Naive thymus-derived CD8-positive, alpha-beta T cell (primary cell): ENCODE data around the gene PAQR7. TPM values are rescaled to one million over a fixed set of nuclear protein-coding genes. Genes with fewer than 3 reads are reported as not detected.

ENCODE experiments used
- ATAC-seq, 2 donors: fragments of 150-1000 bp; cut with Tn5 transposase in 1 of 2; sonication (Bioruptor Pico), chemical (Tn5 transposase) in 1 of 2; 1 replicate in 1 of 2; 2 replicates in 1 of 2; pipeline ENCODE4 v1.10.0; 2021; ENCODE audit warnings: mild to moderate bottlenecking in 2 of 2, moderate library complexity in 2 of 2
- POLR2A ChIA-PET: fragments of 350-600 bp; sonication (Branson Sonifier 250); formaldehyde crosslinking; loops from one replicate; lab custom pipeline; 2021; ENCODE audit warnings: antibody characterized with exemption; lab: Charles Lee
- DNase-seq, 10 donors: peaks; one replicate each; pipeline versions ENCODE4 v3.0.0 to v3.0.0-alpha.2; 2020 to 2022
- H3K27ac Mint-ChIP-seq, 10 donors: one replicate each; pipeline ENCODE4 v1.8.0; 2020 to 2022; ENCODE audit warnings: mild to moderate bottlenecking in 10 of 10, mixed read lengths in 10 of 10, moderate library complexity in 4 of 10, inconsistent platforms in 1 of 10
- H3K27me3 Mint-ChIP-seq, 5 donors: one replicate each; pipeline ENCODE4 v1.8.0; 2021 to 2022; ENCODE audit warnings: mixed read lengths in 5 of 5
- H3K36me3 Mint-ChIP-seq, 3 donors: one replicate each; pipeline ENCODE4 v1.8.0; 2020 to 2022; ENCODE audit warnings: mixed read lengths in 3 of 3, mild to moderate bottlenecking in 2 of 3, inconsistent platforms in 1 of 3
- H3K4me1 Mint-ChIP-seq, 4 donors: one replicate each; pipeline ENCODE4 v1.8.0; 2021 to 2022; ENCODE audit warnings: mixed read lengths in 4 of 4
- H3K4me3 Mint-ChIP-seq, 10 donors: one replicate each; pipeline ENCODE4 v1.8.0; 2020 to 2022; ENCODE audit warnings: mild to moderate bottlenecking in 10 of 10, mixed read lengths in 10 of 10, moderate library complexity in 6 of 10, inconsistent platforms in 1 of 10
- H3K9me3 Mint-ChIP-seq, 9 donors: one replicate each; pipeline ENCODE4 v1.8.0; 2020 to 2022; ENCODE audit warnings: mixed read lengths in 9 of 9, mild to moderate bottlenecking in 3 of 9, inconsistent platforms in 1 of 9, moderate library complexity in 1 of 9
- polyA plus RNA-seq, 3 donors: library from polyadenylated mRNA; unstranded; fragments of 300-500 nt; fragmentation: Illumina TruSeq; gene quantifications; one replicate each; pipeline ENCODE4 v1.2.3, GENCODE V29; 2021
- total RNA-seq, 8 experiments: library from RNA in 2 of 8; stranded (reverse) in 2 of 8; gene quantifications; one replicate each; pipeline ENCODE4 v1.2.3 and lab custom pipeline; 2021 to 2026

Gene PAQR7
- total and polyA plus RNA-seq, 5 experiments from 2014 or later: 0.08 to 6.5 (median 0.32) TPM

DNA sequence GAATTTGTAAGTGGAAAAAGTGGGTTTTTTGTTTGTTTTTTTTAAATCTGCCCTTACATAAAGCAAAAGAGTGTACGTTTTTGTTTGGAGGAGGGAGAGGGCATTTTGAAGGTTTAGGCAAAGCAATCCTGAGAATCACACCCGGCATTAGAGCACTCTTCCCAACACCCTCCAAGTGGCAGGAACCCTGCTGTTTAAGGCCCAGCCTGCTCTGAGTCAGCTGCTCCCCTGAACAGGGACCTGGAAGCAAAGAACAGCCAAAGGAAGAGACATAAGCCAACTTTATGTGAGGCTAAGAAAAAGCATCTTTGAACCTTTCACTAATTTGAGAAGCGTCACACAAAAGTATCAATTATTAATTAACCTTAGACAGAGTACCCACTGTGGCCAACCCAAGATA lies 38.8 kb downstream of the PAQR7 start:
- no peak for DNase-seq
- H3K4me3 Mint-ChIP-seq: no peak overlapping the region
- H3K27ac Mint-ChIP-seq: no peak overlapping the region
- H3K27me3 Mint-ChIP-seq: no peaks in the 10 kb centered on the region
- peaks cover 3 to 39% (median 22%) of the 10 kb centered on the region in 3 donors for H3K36me3 Mint-ChIP-seq
- peaks cover 0 to 12% (median 6%) of the 10 kb centered on the region in 9 donors for H3K9me3 Mint-ChIP-seq
- H3K4me1 Mint-ChIP-seq: peaks cover 1 to 11% (median 5%) of the 10 kb centered on the region in 4 donors
- POLR2A ChIA-PET: interaction anchor here (0.7 kb wide), 1 partner anchor 301 kb away, joined by 3 read pairs; no protein-coding TSS in a partner anchor
- no peak for ATAC-seq

DNA sequence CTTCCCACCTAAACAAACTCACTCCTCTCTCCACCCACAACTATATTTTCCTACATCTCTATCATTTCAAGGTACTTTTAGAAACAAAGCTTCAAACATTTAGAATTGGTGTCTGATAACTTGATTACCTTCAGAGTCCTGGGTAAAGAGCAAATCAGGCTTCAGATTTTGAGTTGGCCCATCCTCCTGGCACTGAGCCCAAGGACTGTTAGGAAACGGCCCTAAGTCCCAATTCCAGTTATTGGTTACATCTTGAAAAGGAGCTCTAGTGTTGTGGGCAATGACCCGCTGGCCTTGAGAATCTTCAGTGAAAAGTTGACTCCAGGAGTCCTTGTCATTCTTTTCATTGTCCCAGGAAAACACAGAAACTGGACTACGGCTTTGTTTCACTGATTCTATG lies 40.6 kb downstream of the PAQR7 start:
- H3K4me3 Mint-ChIP-seq: no peak overlapping the region
- no peak overlapping the region for H3K27ac Mint-ChIP-seq
- DNase-seq (no peak), ATAC-seq (no peak)
- no peaks in the 10 kb centered on the region for H3K27me3 Mint-ChIP-seq
- H3K36me3 Mint-ChIP-seq: peaks cover 0 to 57% (median 29%) of the 10 kb centered on the region in 3 donors
- H3K9me3 Mint-ChIP-seq: peaks cover 0 to 9% (median under 1%) of the 10 kb centered on the region in 9 donors
- POLR2A ChIA-PET: interaction anchor here (0.5 to 0.6 kb wide), 2 partner anchors 415 to 1520 kb away, joined by 3 read pairs; no protein-coding TSS in a partner anchor
- H3K4me1 Mint-ChIP-seq: peaks cover 6 to 18% (median 9%) of the 10 kb centered on the region in 4 donors

DNA sequence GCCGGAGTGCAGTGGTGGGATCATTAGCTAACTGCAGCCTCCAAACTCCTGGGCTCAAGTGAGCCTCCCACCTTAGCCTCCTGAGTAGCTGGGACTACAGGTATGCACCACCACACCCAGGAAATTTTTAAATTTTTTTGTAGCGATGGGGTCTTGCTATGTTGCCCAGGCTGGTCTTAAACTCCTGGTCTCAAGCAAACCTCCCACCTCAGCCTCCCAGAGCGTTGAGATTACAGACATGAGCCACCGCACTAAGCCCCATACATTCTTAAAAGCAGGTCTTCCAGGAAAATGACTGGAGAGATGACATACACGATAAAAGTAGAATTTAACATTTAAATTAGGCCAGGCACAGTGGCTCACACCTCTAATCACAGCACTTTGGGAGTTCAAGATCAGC lies 42.4 kb downstream of the PAQR7 start:
- POLR2A ChIA-PET: no interaction called here
- Mint-ChIP-seq H3K27me3 (no peaks in the 10 kb centered on the region), H3K27ac (peak overlapping the region in 1 of 10 donors; percentile 27), H3K9me3 (no peaks in the 10 kb centered on the region), H3K36me3 (peaks cover 0 to 74% (median 33%) of the 10 kb centered on the region in 3 donors), H3K4me1 (peaks cover 6 to 18% (median 9%) of the 10 kb centered on the region in 4 donors), H3K4me3 (no peak overlapping the region)
- ATAC-seq (no peak), DNase-seq (no peak)

DNA sequence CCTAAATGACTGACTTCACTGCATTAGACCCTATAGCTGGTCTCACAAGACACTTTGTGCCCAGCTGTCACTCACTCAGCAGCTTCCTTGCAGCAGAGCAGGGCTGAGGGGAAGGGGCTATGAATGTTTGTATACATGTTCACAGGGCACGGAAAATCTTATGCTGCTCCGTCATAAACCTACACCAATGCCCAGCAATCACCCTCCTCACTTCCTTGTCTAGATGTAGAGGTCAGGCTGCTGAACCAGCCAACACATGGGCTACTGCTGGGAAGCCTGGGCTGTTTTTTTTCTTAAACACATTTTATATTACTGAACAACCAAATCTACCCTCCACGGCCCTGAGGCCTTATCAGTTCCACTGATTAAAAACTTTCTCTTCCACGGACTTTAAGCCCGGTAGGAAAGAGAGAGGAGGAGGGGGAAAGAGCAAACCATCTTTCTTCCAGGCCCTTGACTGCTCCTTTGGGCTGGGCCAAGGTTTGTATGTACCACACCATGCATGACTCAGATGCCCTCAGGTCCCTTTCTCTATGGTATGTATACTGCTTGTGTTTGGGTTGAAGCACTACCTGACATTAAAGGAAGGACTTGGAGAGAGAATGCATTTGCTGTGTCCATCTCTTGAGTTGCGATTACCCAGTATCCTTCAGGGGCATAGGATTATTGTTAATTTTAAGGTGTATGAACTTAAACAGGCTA lies 43.0 kb downstream of the PAQR7 start:
- POLR2A ChIA-PET: interaction anchor here (0.7 to 1.0 kb wide), 2 partner anchors 13 to 118 kb away, joined by 3 read pairs; partner anchors contain the start of gene MTFR1L

DNA sequence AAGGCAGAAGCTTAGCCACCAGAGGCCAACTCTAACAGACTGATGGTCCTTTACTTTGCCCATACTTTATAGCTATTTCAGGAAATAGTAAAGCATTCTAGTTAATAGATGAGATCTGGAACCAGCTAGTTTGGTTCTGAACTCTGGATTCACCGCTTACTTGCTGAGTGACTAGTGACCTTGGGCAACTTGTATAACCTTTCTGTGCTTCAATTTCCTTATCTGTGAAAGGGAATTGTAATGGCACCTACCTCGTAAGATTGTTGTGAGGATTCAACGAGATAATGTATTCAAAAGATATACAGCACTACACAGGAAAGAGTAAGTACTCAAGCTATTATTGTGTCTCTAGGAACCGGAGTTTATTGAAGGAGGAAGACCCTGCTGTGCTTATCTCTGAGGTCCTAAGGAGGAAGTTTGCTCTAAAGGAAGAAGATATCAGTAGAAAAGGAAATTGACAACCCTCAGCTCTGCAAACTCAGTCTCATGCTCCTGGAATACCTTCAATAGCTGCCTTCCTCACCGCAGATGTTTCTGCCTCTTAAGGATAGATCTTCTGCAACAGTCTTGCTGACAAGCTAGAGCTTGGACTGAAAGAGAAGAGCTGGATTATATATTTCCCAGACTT lies 43.8 kb downstream of the PAQR7 start:
- Mint-ChIP-seq H3K9me3 (no peaks in the 10 kb centered on the region), H3K4me1 (peaks cover 4 to 19% (median 9%) of the 10 kb centered on the region in 4 donors), H3K27me3 (no peaks in the 10 kb centered on the region), H3K27ac (peak overlapping the region in 6 of 10 donors; percentile 20 to 60 (median 44)), H3K36me3 (peaks cover 0 to 86% (median 38%) of the 10 kb centered on the region in 3 donors), H3K4me3 (no peak overlapping the region)
- POLR2A ChIA-PET: interaction anchor here (0.7 to 1.0 kb wide), 2 partner anchors 12 to 118 kb away, joined by 3 read pairs; partner anchors contain the start of gene MTFR1L
- ATAC-seq: no peak
- DNase-seq: no peak

More for the DNA sequence above, 43.0 kb downstream of the PAQR7 start:
- ATAC-seq (no peak), DNase-seq (no peak)
- H3K4me1 Mint-ChIP-seq: peaks cover 6 to 20% (median 9%) of the 10 kb centered on the region in 4 donors
- H3K27ac Mint-ChIP-seq: peak overlapping the region in 3 of 10 donors; percentile 32 to 51 (median 43)
- peaks cover 0 to 81% (median 38%) of the 10 kb centered on the region in 3 donors for H3K36me3 Mint-ChIP-seq
- no peaks in the 10 kb centered on the region for H3K9me3 Mint-ChIP-seq
- no peak overlapping the region for H3K4me3 Mint-ChIP-seq
- no peaks in the 10 kb centered on the region for H3K27me3 Mint-ChIP-seq

DNA sequence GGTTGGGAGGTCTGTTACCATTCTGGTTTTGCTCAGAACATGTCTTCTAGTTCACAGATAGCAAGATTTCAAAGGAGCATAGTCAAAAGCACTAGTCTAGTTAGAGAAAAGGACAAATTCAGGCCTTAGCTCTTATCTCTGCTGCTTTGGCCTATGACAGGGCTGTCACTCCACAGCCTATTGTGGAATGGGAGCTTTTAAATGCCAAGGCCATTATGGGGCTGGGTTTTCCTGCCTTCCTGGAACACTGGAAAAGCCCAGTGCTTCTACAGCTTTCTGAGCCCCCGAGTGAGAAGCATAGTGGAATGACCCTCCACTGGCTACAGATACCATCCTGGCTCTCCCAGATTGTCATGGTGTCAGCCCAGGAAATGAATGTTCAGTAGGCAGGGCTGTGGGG lies 46.5 kb downstream of the PAQR7 start:
- no peak for ATAC-seq

DNA sequence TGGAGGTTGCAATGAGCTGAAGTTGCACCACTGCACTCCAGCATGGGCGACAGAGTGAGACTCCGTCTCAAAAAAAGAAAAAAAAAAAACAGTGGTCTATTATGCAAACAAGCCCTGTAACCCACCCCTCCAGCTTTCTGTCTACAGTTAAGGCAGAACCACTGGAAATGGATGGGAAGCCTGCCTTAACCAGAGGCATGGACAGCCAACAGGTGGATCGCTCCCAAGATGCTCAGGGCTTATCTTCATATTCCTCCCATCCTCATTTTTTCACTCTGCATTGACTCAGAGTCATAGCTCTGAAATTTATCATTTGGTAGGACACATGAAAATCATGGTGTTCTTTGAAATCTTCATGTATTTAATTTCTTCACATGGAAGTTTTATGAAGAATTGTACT lies 47.0 kb downstream of the PAQR7 start:
- Mint-ChIP-seq H3K27me3 (no peaks in the 10 kb centered on the region), H3K4me1 (peaks cover 7 to 21% (median 12%) of the 10 kb centered on the region in 4 donors), H3K9me3 (no peaks in the 10 kb centered on the region), H3K27ac (peak overlapping the region in 1 of 10 donors; percentile 41), H3K36me3 (peaks cover 0 to 71% (median 40%) of the 10 kb centered on the region in 3 donors), H3K4me3 (no peak overlapping the region)
- POLR2A ChIA-PET: no interaction called here
- no peak for DNase-seq
- ATAC-seq: no peak

More for the DNA sequence above, 46.5 kb downstream of the PAQR7 start:
- POLR2A ChIA-PET: no interaction called here
- DNase-seq: no peak
- Mint-ChIP-seq H3K9me3 (no peaks in the 10 kb centered on the region), H3K36me3 (peaks cover 0 to 75% (median 40%) of the 10 kb centered on the region in 3 donors), H3K27ac (no peak overlapping the region), H3K4me1 (peaks cover 7 to 19% (median 12%) of the 10 kb centered on the region in 4 donors), H3K4me3 (no peak overlapping the region), H3K27me3 (no peaks in the 10 kb centered on the region)

DNA sequence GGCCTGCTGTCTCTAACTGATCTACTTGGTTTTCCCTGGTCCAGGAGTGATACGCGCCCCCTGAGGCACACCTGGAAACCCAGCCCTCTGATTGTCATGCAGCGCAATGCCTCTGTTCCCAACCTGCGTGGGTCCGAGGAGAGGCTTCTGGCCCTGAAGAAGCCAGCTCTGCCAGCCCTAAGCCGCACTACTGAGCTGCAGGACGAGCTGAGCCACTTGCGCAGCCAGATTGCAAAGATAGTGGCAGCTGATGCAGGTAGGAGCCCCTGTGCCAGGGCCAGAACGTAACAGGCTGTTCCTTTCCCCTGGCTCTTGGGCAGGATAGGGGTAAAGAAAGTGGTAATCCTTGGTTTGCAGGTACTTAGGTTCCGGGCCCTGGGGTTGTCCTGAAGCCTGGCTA lies 48.9 kb downstream of the PAQR7 start:
- DNase-seq (no peak), ATAC-seq (no peak)
- Mint-ChIP-seq H3K27me3 (no peaks in the 10 kb centered on the region), H3K4me1 (peaks cover 11 to 28% (median 15%) of the 10 kb centered on the region in 4 donors), H3K36me3 (peaks cover 0 to 53% (median 31%) of the 10 kb centered on the region in 3 donors), H3K4me3 (no peak overlapping the region), H3K9me3 (no peaks in the 10 kb centered on the region), H3K27ac (no peak overlapping the region)
- POLR2A ChIA-PET: interaction anchor here (0.7 kb wide), 1 partner anchor 23 kb away, joined by 4 read pairs; no protein-coding TSS in a partner anchor

DNA sequence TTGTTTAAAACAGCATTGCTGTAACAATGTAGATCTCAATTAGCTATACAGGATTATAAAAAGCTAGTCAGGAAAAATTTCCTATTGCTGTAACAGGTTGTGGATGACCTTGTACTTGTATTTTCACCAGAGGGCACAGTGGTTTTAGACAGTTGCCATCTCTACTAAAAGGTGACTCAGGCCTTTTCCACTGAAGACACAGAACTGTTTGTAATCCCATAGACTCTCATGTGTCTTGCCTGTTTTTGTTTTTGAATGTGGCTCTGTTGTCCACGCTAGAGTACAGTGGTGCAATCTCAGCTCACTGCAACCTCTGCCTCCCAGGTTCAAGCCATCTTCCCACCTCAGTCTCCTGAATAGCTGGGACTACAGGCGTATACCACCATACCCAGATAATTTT lies 49.9 kb downstream of the PAQR7 start:
- Mint-ChIP-seq H3K4me1 (peaks cover 15 to 32% (median 21%) of the 10 kb centered on the region in 4 donors), H3K27me3 (no peaks in the 10 kb centered on the region), H3K4me3 (no peak overlapping the region), H3K27ac (no peak overlapping the region), H3K9me3 (no peaks in the 10 kb centered on the region), H3K36me3 (peaks cover 0 to 43% (median 24%) of the 10 kb centered on the region in 3 donors)
- ATAC-seq (no peak), DNase-seq (no peak)
- POLR2A ChIA-PET: interaction anchor here (0.6 kb wide), 1 partner anchor 437 kb away, joined by 3 read pairs; no protein-coding TSS in a partner anchor

DNA sequence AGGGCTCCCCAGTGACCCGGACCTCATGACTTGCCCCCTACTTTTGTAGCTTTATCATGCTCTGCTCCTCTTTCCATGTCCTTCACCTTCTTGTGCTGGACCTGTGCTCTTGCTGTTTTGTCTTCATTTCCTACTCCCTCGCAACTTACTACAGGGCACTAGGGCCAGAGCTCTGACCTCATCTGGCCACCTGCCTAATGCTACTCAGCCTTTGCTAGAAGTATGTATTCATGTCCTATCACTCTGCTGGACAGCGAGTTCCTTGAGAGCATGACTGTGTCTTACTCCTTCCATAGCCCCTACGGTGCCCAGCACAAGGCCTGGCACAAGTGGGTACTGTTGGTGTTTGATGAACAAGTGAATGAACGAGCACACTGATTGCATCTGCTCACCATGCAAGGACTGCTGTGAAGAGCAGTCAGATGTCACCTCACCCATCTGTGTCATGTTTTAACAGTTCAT lies 53.8 kb downstream of the PAQR7 start:
- no peaks in the 10 kb centered on the region for H3K9me3 Mint-ChIP-seq
- H3K36me3 Mint-ChIP-seq: peaks cover 0 to 7% (median 2%) of the 10 kb centered on the region in 3 donors
- no peak for DNase-seq
- no peak for ATAC-seq
- H3K4me1 Mint-ChIP-seq: peaks cover 23 to 47% (median 40%) of the 10 kb centered on the region in 4 donors
- POLR2A ChIA-PET: interaction anchor here (0.9 to 2.1 kb wide), 3 partner anchors 9 to 203 kb away, joined by 3 to 7 read pairs (median 7); partner anchors contain the start of gene SELENON
- peak overlapping the region; percentile 93 to 99 (median 96) for H3K27ac Mint-ChIP-seq
- H3K4me3 Mint-ChIP-seq: peak overlapping the region; percentile 90 to 96 (median 93)
- H3K27me3 Mint-ChIP-seq: no peaks in the 10 kb centered on the region

DNA sequence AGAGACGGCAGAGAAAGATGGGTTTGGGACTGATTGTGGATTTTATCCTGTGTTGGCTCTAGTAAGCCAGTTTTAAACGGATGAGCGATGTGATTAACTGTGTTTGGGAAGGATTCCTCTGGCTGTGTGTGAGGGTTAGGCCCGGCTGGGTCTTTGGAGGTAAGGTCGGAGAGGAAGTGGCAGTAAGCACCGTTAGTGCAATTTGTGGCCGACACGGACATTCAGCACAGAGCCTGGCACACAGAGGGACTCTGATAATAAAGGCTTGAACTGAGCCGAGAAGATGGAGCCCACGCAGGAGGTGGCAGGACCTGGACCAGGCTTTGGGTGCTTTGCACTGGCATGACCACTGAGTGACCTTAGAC lies 54.4 kb downstream of the PAQR7 start:
- POLR2A ChIA-PET: interaction anchor here (0.7 to 2.6 kb wide), 10 partner anchors 9 to 256 kb away, joined by 5 to 30 read pairs (median 7); partner anchors contain the start of genes MAN1C1, PAQR7 and SELENON
- no peak for DNase-seq
- peak overlapping the region; percentile 90 to 96 (median 93) for H3K4me3 Mint-ChIP-seq
- H3K27me3 Mint-ChIP-seq: no peaks in the 10 kb centered on the region
- H3K27ac Mint-ChIP-seq: peak overlapping the region; percentile 93 to 99 (median 96)
- H3K4me1 Mint-ChIP-seq: peaks cover 21 to 47% (median 40%) of the 10 kb centered on the region in 4 donors
- peaks cover 0 to 1% (median under 1%) of the 10 kb centered on the region in 3 donors for H3K36me3 Mint-ChIP-seq
- H3K9me3 Mint-ChIP-seq: no peaks in the 10 kb centered on the region
- ATAC-seq: no peak
